Activated T-helper 1 cell treated with anti-CD3 and anti-CD28 coated beads, Interleukin-2, amount 50 U/mL, for 16 hours (primary cell): ENCODE results near the gene FBP1.
"Not testable (repeated sequence)": the region's sequence is repeated elsewhere in the genome, so short reads cannot be mapped to it uniquely, and the experiment has no call there.

ENCODE experiments used
- DNase-seq, 2 donors: peaks; one replicate each; pipeline ENCODE4 v3.0.0-alpha.2; 2020; ENCODE audit warnings: low read depth in 1 of 2, low spot score in 1 of 2

The FBP1 gene

DNA sequence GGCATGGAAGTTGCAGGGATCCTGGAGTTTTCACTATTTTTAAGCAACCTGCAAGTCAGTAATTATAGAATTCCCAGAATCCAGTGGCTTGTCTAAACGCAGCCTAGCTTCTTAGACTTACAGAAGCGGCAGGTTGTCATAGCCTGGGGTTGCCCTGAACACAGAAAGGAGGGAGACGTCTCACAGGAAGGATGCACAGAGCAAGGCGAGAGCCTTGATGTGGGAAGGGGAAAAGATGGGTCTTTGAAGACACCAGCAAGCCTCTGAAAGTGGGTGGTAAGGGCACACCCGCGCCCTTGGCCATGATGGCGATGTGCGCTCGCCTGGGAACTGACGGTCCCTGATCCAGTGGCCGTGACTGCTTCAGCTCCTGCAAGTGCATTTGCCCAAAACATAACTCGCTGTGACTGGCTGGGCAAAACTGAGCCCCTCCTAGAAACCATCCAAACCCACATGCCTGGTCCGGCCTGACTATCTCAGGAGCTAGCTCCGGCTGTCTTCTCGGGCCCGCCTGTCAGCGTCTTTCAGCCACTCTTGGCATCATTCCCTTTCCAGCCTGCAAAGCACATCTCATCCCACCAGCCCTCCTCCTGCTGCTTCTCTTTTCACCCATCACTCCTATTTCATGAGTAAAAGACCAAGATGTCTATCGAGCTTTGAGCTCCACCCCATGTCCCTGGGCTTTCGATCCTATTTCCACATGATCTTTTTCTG, 17.1 kb downstream of the FBP1 start:
- DNase-seq, result no peak

GRCh38 chr9:94619026-94619425, 20.3 kb downstream of the FBP1 start:
- no peak for DNase-seq

GRCh38 chr9:94613003-94613402, 26.3 kb downstream of the FBP1 start:
- DNase-seq, result no peak

GRCh38 chr9:94612071-94612470, 27.2 kb downstream of the FBP1 start:
- no peak for DNase-seq

DNA sequence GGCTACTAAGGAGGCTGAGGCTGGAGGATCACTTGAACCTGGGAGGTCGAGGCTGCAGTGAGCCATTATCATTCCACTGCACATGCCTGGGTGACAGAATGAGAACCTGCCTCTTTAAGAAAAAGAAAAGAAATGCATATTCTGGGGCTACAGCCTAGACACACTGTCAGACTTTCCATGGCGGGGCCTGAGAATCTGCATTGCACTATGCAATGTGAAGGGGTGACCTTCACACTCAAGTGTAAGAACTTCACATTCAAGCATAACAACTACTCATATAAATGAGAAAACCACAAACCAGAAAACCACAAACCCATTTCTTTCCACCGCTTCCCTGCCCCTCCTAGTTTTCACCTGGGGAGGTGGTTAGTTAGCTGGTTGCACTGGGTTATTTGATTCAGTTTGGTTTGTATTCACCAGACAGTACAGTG, 27.7 kb downstream of the FBP1 start:
- peak in 1 of 2 donors; percentile 3 for DNase-seq

DNA sequence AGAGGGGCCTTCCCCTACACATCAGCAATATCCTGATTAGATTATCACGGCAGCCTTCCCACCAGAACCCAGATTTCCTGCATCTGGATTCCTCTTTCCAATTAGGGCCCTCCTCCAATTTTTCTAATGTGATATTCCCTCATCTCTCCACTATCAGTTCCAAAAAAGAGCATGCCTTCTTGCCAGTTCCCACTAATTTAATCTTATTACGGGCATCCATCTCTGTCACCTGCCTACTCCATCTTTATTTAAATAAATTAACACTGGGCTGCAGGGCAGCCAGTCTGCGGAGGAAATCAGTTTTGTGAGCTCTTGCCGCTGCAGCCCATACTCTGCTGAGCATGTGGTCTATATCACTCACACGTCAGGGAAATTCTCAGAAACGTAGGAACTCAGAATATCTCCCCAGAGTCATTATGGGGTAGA, 29.1 kb downstream of the FBP1 start:
- DNase-seq, result no peak

DNA sequence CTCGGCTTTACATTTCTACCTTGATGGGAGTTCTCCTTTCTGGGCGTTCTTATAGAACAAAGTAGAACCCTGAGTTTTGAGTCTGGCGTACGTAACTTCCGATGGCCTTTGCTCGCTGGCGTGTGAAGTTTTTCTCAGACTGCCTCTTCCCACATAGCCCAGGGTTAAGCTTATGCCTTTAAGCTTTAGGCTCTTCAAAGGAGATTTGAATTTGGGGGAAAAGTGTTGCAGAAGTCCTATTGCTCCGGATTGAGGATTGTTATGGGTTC, 32.0 kb downstream of the FBP1 start:
- no peak for DNase-seq

GRCh38 chr9:94606646-94607422, 32.5 kb downstream of the FBP1 start:
- DNase-seq, result no peak

GRCh38 chr9:94603259-94604160, 35.8 kb downstream of the FBP1 start:
- DNase-seq, result peak; percentile 30 to 37

GRCh38 chr9:94602666-94603065, 36.7 kb downstream of the FBP1 start:
- DNase-seq, result no peak

DNA sequence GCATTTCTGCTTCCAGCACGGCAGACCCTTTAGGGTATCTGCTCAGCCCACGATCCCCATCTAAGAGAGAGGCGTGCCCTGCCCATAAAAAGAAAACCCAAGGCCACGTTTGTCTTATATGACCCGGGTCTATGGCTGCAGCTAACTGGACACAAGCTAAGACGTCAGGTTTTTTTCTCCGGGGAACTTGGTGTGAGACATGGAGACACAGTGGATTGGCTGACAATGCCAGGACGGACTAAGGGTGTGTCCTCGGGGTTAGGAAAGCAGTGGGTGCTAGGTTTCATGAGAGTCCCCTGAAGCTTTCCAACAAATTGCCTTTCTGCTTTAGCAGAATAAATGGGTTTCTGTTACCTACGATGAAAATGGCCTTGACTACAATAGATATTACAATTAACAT, 38.6 kb downstream of the FBP1 start:
- no peak for DNase-seq

GRCh38 chr9:94600258-94600657, 39.1 kb downstream of the FBP1 start:
- DNase-seq, result no peak

- no peak for DNase-seq
Measured at GRCh38 chr9:94599102-94599501, 40.2 kb downstream of the FBP1 start.

DNA sequence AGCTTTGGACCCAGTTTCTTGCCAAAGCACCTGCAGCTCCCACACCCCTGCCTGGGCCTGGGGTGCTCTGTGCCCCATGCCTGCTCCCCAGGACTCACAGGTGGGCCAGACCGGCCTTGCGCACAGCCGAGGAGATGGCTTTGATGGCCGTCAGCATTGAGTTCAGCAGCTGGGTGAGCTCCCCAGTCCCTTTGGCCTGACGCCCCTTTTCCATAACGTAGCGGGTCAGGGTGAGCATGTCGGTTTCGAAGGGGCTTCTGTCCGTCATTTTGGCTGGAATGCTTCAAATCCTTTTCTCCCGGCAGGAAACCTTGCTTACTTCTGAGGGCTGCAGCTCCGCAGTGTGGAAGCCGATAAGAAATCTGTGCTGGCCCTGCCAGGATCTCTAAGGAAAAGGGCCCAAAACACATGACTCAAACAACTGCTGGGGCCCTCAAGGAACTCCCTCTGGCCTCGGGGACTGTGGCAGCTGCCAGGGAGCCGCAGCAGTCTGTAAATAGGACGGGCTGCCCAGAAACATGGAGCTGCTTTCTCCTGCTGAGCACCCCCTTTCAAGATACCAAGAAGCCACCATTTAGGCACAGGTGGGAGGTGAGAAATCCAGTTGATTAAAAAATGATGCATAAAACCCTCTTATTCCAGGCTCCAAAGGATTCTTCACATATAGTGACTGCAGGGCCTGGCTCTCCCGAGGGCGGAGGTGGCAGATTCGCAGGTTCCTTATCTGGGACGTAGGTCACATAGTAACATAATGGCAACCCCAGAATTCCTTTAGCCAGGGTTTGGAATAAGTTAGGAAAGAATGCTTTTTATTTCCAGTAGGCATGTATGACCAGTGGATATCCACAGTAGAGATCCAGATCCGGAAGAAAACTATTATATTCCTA, 45.6 kb downstream of the FBP1 start, which contains the start of gene FBP2:
TSS of gene FBP2 (minus strand) at position 366 of the 887 bp plus-strand sequence. CDS start at position 268, 98 bp downstream.
- no peak for DNase-seq

GRCh38 chr9:94592683-94593082, 46.6 kb downstream of the FBP1 start:
- not testable (repeated sequence) for DNase-seq

DNA sequence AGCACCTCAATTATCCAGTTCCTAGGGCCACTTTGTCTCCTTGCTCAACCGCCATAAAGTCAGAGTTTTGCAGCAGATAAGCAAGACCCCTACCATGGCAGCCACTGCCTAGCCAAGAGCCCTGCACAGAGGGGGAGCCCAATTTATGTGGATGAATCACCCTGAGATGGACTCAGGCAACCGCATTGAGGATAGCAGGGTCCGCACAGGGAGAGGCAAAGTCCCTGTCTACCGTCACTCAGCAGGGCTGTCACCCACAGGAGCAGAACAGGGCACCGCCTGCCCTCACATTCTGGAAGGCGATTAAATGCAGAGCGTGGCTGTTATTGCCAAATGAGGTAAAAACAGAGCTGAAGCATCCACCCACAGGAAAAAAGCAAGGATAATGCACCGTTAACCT, 47.4 kb downstream of the FBP1 start:
- no peak for DNase-seq

GRCh38 chr9:94591046-94591545, 48.2 kb downstream of the FBP1 start:
- not testable (repeated sequence) for DNase-seq

DNA sequence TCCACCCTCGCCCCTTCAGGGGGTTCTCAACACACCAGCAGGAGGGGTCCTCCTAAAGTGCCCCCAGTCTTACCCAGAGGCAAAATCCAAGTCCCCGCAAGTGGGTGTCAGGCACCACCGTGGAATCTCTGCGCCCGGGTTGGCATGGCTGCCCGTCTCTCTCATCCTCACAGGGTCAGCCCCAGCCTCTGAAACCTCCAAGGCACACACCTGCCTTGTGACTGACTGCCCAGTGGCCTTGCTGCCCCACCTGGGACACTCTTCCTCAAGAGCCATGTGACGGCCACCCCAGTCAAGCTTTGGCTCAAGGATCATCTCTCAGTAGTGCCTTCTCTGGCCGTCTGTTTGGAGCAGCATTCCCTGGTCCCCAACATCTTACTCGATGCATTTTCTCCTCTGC, 50.6 kb downstream of the FBP1 start:
- no peak for DNase-seq

DNA sequence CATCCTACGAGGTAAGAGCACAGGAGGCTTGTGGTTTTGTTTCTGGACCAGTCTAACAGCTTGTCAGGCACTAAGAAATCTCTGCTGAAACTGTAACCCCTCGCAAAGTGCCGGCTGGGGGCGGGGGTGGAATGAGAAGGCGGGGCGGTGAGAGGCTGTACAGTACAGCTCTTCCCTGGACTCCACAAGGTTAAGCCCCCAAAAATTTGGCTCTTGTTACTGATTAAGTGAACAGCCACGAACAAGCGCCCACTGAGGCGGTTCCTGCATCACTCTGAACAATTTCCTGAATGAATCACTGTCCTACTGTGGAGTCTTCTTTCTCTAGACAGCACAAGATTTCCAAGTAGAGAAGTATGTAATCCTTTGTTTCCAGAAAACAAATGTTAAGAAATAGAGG, 52.5 kb downstream of the FBP1 start:
- DNase-seq, result no peak

- DNase-seq, result no peak
Measured at GRCh38 chr9:94586316-94586715, 53.0 kb downstream of the FBP1 start.
